ENCODE results near the gene ITM2C.

Gene ITM2C

GRCh38 chr2:230823264-230823964, 41.3 kb upstream of the ITM2C start:
- POLR2A ChIA-PET: no interaction called here
- CTCF ChIA-PET: interaction anchor here (0.6 to 3.4 kb wide), 17 partner anchors 9 to 1756 kb away, joined by 3 to 57 read pairs (median 5); partner anchors contain the start of genes GPR55, ITM2C and PSMD1
- TF ChIP-seq ZNF621 (tag by site-specific recombination; IDR thresholded peaks at IDR 0.05): no peak
- no peak for TF ChIP-seq ZNF169 (tag by site-specific recombination; IDR thresholded peaks at IDR 0.05)
- no peak overlapping the region for H3K27ac ChIP-seq (ENCODE audit: extremely low read depth, low read depth, low read length)
- peaks cover 0 to 20% of the 10 kb centered on the region in 2 experiments; a peak in 2 of 3 replicates for H3K36me3 ChIP-seq (ENCODE audit: control insufficient read depth in 2 of 2, insufficient read depth in 1 of 2, low read length in 2 of 2)
- no peaks in the 10 kb centered on the region for H3K9me3 ChIP-seq (ENCODE audit: control insufficient read depth, insufficient read depth, low read depth, low read length)
- H3K4me1 ChIP-seq (ENCODE audit: control insufficient read depth, insufficient read depth, low read length): no peaks in the 10 kb centered on the region
- H3K4me3 ChIP-seq (ENCODE audit: low read depth, low read length): no peak overlapping the region

GRCh38 chr2:230824406-230824978, 40.2 kb upstream of the ITM2C start:
- no peak overlapping the region for H3K4me3 ChIP-seq (ENCODE audit: low read depth, low read length)
- POLR2A ChIA-PET: interaction anchor here (0.9 to 1.1 kb wide), 2 partner anchors 228 to 628 kb away, joined by 3 read pairs; no protein-coding TSS in a partner anchor
- TF ChIP-seq, protein P1, sequence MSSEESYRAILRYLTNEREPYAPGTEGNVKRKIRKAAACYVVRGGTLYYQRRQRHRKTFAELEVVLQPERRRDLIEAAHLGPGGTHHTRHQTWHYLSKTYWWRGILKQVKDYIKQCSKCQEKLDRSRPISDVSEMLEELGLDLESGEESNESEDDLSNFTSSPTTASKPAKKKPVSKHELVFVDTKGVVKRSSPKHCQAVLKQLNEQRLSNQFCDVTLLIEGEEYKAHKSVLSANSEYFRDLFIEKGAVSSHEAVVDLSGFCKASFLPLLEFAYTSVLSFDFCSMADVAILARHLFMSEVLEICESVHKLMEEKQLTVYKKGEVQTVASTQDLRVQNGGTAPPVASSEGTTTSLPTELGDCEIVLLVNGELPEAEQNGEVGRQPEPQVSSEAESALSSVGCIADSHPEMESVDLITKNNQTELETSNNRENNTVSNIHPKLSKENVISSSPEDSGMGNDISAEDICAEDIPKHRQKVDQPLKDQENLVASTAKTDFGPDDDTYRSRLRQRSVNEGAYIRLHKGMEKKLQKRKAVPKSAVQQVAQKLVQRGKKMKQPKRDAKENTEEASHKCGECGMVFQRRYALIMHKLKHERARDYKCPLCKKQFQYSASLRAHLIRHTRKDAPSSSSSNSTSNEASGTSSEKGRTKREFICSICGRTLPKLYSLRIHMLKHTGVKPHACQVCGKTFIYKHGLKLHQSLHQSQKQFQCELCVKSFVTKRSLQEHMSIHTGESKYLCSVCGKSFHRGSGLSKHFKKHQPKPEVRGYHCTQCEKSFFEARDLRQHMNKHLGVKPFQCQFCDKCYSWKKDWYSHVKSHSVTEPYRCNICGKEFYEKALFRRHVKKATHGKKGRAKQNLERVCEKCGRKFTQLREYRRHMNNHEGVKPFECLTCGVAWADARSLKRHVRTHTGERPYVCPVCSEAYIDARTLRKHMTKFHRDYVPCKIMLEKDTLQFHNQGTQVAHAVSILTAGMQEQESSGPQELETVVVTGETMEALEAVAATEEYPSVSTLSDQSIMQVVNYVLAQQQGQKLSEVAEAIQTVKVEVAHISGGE (tag by site-specific recombination; conservative IDR thresholded peaks at IDR 0.05; ENCODE audit: low read depth): no peak
- TF ChIP-seq ZNF335 (tag by site-specific recombination; conservative IDR thresholded peaks at IDR 0.05) (peak; percentile 92), KLF9 (tag by site-specific recombination; IDR thresholded peaks at IDR 0.05; ENCODE audit: low read depth) (no peak), ZNF654 (tag by site-specific recombination; IDR thresholded peaks at IDR 0.05; ENCODE audit: low read depth) (peak; percentile 81), ZNF777 (tag by site-specific recombination; IDR thresholded peaks at IDR 0.05; ENCODE audit: borderline replicate concordance) (no peak), ZNF629 (tag by site-specific recombination; IDR thresholded peaks at IDR 0.05) (no peak), ZNF571 (tag by site-specific recombination; IDR thresholded peaks at IDR 0.05) (no peak), ZNF140 (tag by site-specific recombination; IDR thresholded peaks at IDR 0.05) (no peak), ZSCAN30 (tag by site-specific recombination; IDR thresholded peaks at IDR 0.05) (no peak), ZNF416 (tag by site-specific recombination; IDR thresholded peaks at IDR 0.05) (no peak), ZBTB8A (tag by site-specific recombination; IDR thresholded peaks at IDR 0.05) (peak; percentile 75), ZNF354C (tag by site-specific recombination; IDR thresholded peaks at IDR 0.05; ENCODE audit: borderline replicate concordance, low read depth) (no peak), GLI4 (tag by site-specific recombination; IDR thresholded peaks at IDR 0.05) (no peak), ZNF366 (tag by site-specific recombination; conservative IDR thresholded peaks at IDR 0.05) (no peak), ZBTB6 (tag by site-specific recombination; IDR thresholded peaks at IDR 0.05) (no peak), ZNF600 (tag by site-specific recombination; IDR thresholded peaks at IDR 0.05) (peak; percentile 25; the same call in 1 of the 2 replicates), ZBTB48 (tag by site-specific recombination; IDR thresholded peaks at IDR 0.05) (peak; percentile 40; the same call in 1 of the 2 replicates)
- TF ChIP-seq, protein P2, sequence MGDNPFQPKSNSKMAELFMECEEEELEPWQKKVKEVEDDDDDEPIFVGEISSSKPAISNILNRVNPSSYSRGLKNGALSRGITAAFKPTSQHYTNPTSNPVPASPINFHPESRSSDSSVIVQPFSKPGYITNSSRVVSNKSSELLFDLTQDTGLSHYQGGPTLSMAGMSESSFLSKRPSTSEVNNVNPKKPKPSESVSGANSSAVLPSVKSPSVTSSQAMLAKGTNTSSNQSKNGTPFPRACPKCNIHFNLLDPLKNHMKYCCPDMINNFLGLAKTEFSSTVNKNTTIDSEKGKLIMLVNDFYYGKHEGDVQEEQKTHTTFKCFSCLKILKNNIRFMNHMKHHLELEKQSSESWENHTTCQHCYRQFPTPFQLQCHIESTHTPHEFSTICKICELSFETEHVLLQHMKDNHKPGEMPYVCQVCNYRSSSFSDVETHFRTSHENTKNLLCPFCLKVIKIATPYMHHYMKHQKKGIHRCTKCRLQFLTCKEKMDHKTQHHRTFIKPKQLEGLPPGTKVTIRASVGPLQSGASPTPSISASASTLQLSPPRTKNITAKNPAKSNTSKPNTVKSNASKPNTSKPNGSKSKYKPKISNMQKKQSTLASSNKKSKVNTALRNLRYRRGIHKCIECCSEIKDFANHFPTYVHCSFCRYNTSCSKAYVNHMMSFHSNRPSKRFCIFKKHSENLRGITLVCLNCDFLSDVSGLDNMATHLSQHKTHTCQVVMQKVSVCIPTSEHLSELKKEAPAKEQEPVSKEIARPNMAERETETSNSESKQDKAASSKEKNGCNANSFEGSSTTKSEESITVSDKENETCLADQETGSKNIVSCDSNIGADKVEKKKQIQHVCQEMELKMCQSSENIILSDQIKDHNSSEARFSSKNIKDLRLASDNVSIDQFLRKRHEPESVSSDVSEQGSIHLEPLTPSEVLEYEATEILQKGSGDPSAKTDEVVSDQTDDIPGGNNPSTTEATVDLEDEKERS (tag by site-specific recombination; IDR thresholded peaks at IDR 0.05): no peak
- TF ChIP-seq, protein P3, sequence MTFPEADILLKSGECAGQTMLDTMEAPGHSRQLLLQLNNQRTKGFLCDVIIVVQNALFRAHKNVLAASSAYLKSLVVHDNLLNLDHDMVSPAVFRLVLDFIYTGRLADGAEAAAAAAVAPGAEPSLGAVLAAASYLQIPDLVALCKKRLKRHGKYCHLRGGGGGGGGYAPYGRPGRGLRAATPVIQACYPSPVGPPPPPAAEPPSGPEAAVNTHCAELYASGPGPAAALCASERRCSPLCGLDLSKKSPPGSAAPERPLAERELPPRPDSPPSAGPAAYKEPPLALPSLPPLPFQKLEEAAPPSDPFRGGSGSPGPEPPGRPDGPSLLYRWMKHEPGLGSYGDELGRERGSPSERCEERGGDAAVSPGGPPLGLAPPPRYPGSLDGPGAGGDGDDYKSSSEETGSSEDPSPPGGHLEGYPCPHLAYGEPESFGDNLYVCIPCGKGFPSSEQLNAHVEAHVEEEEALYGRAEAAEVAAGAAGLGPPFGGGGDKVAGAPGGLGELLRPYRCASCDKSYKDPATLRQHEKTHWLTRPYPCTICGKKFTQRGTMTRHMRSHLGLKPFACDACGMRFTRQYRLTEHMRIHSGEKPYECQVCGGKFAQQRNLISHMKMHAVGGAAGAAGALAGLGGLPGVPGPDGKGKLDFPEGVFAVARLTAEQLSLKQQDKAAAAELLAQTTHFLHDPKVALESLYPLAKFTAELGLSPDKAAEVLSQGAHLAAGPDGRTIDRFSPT (tag by site-specific recombination; IDR thresholded peaks at IDR 0.05): no peak
- TF ChIP-seq, protein P4, sequence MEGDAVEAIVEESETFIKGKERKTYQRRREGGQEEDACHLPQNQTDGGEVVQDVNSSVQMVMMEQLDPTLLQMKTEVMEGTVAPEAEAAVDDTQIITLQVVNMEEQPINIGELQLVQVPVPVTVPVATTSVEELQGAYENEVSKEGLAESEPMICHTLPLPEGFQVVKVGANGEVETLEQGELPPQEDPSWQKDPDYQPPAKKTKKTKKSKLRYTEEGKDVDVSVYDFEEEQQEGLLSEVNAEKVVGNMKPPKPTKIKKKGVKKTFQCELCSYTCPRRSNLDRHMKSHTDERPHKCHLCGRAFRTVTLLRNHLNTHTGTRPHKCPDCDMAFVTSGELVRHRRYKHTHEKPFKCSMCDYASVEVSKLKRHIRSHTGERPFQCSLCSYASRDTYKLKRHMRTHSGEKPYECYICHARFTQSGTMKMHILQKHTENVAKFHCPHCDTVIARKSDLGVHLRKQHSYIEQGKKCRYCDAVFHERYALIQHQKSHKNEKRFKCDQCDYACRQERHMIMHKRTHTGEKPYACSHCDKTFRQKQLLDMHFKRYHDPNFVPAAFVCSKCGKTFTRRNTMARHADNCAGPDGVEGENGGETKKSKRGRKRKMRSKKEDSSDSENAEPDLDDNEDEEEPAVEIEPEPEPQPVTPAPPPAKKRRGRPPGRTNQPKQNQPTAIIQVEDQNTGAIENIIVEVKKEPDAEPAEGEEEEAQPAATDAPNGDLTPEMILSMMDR (tag by site-specific recombination; IDR thresholded peaks at IDR 0.05): peak; percentile 73

More at GRCh38 chr2:230824406-230824978, 40.2 kb upstream of the ITM2C start:
- Histone ChIP-seq H3K9me3 (ENCODE audit: control insufficient read depth, insufficient read depth, low read depth, low read length) (no peaks in the 10 kb centered on the region), H3K4me1 (ENCODE audit: control insufficient read depth, insufficient read depth, low read length) (no peaks in the 10 kb centered on the region), H3K36me3 (ENCODE audit: control insufficient read depth in 2 of 2, insufficient read depth in 1 of 2, low read length in 2 of 2) (peaks cover 0 to 12% of the 10 kb centered on the region in 2 experiments; a peak in 1 of 3 replicates), H3K27ac (ENCODE audit: extremely low read depth, low read depth, low read length) (no peak overlapping the region)
- CTCF ChIA-PET: interaction anchor here (0.5 to 3.4 kb wide), 60 partner anchors 8 to 1211 kb away, joined by 3 to 57 read pairs (median 4); partner anchors contain the start of genes GPR55, ITM2C and PSMD1

All from HEK293 (cell line).